Activated CD4-positive, alpha-beta T cell treated with anti-CD3 and anti-CD28 coated beads, Interleukin-2, amount 50 U/mL, for 24 hours (primary cell): Measurements from ENCODE around the gene DNAJB8.

ENCODE experiments used
- DNase-seq, 2 donors: peaks; one replicate each; pipeline ENCODE4 v3.0.0-alpha.2; 2020; ENCODE audit warnings: low read depth in 1 of 2, low spot score in 1 of 2

DNAJB8 gene

GRCh38 chr3:128468791-128469527, 2.3 kb upstream of the DNAJB8 start:
- no peak for DNase-seq

- DNase-seq: no peak
These were observed 1.6 kb upstream of the DNAJB8 start for GRCh38 chr3:128468285-128468790.

GRCh38 chr3:128464702-128465101, 2.0 kb downstream of the DNAJB8 start:
- DNase-seq: no peak

GRCh38 chr3:128464188-128464587, 2.5 kb downstream of the DNAJB8 start:
- no peak for DNase-seq

GRCh38 chr3:128463771-128464170, 2.9 kb downstream of the DNAJB8 start:
- no peak for DNase-seq

- DNase-seq: no peak
These were observed 3.3 kb downstream of the DNAJB8 start for GRCh38 chr3:128463354-128463753.

GRCh38 chr3:128462931-128463330, 3.8 kb downstream of the DNAJB8 start:
- DNase-seq: no peak

GRCh38 chr3:128462341-128462910, 4.3 kb downstream of the DNAJB8 start:
- DNase-seq: no peak

GRCh38 chr3:128461731-128462130, 5.0 kb downstream of the DNAJB8 start:
- no peak for DNase-seq

GRCh38 chr3:128459461-128459820, 7.2 kb downstream of the DNAJB8 start:
- DNase-seq: no peak

- DNase-seq: no peak
These were observed 7.8 kb downstream of the DNAJB8 start for GRCh38 chr3:128458746-128459460.

- no peak for DNase-seq
These were observed 8.8 kb downstream of the DNAJB8 start for GRCh38 chr3:128457937-128458336.

- DNase-seq: no peak
These were observed 9.6 kb downstream of the DNAJB8 start for GRCh38 chr3:128456776-128457715.

- DNase-seq: no peak
These were observed 10.6 kb downstream of the DNAJB8 start for GRCh38 chr3:128455786-128456748.

GRCh38 chr3:128455116-128455515, 11.6 kb downstream of the DNAJB8 start:
- DNase-seq: no peak

- DNase-seq: no peak
These were observed 12.4 kb downstream of the DNAJB8 start for GRCh38 chr3:128454310-128454618.

GRCh38 chr3:128453501-128454309, 13.0 kb downstream of the DNAJB8 start:
- no peak for DNase-seq

GRCh38 chr3:128452678-128453275, 13.9 kb downstream of the DNAJB8 start:
- no peak for DNase-seq

GRCh38 chr3:128452120-128452519, 14.6 kb downstream of the DNAJB8 start:
- no peak for DNase-seq
